Suprapubic skin (tissue), 4 donors: ENCODE results near the gene DTNB. TPM values are rescaled to one million over a fixed set of nuclear protein-coding genes. Genes with fewer than 3 reads are reported as not detected.

Experiments used
- DNase-seq, 2 donors: peaks; one replicate each; pipeline ENCODE4 v3.0.0-alpha.2; 2019; ENCODE audit warnings: low spot score in 2 of 2
- H3K27ac ChIP-seq: fragments of 200-600 bp; sonication (generic); one replicate; pipeline ENCODE4 v1.5.1; 2019
- H3K27me3 ChIP-seq: fragments of 200-600 bp; sonication (generic); one replicate; pipeline ENCODE4 v1.5.1; 2019
- H3K36me3 ChIP-seq: fragments of 200-600 bp; sonication (generic); one replicate; pipeline ENCODE4 v1.5.1; 2019
- H3K4me1 ChIP-seq: fragments of 200-600 bp; sonication (generic); one replicate; pipeline ENCODE4 v1.5.1; 2019
- H3K4me3 ChIP-seq: fragments of 200-600 bp; sonication (generic); one replicate; pipeline ENCODE4 v1.5.1; 2019; ENCODE audit warnings: mild to moderate bottlenecking
- H3K9me3 ChIP-seq: fragments of 200-600 bp; sonication (generic); one replicate; pipeline ENCODE4 v1.5.1; 2019
- CTCF ChIP-seq, 2 donors: fragments of 200-600 bp in 1 of 2; fragments of 450-650 bp in 1 of 2; sonication (generic) in 1 of 2; IDR thresholded peaks; one replicate each; pipeline ENCODE4 v1.5.1; 2016 to 2019; ENCODE audit warnings: antibody characterized with exemption in 2 of 2, mild to moderate bottlenecking in 1 of 2, moderate library complexity in 1 of 2
- EP300 ChIP-seq: sonication (generic); formaldehyde crosslinking; IDR thresholded peaks from one replicate; pipeline ENCODE4 v1.6.1; 2017; ENCODE audit warnings: antibody characterized with exemption
- POLR2A ChIP-seq, 2 donors: fragments of 450-650 bp; IDR thresholded peaks; one replicate each; pipeline ENCODE4 v1.6.1; 2017; ENCODE audit warnings: antibody characterized with exemption in 2 of 2, mild to moderate bottlenecking in 2 of 2, moderate library complexity in 2 of 2
- POLR2AphosphoS5 ChIP-seq, 3 donors: sonication (generic); formaldehyde crosslinking; IDR thresholded peaks; one replicate each; pipeline ENCODE4 v1.6.1; 2017; ENCODE audit warnings: antibody characterized with exemption in 3 of 3
- WGBS: methylation state at CpG from one replicate; pipeline ENCODE4 v1.1.5; 2018; 5-methylcytosine and 5-hydroxymethylcytosine counted together
- total RNA-seq, 4 donors: library from RNA; depleted of rRNA; stranded (reverse); fragments of >200 nt; gene quantifications; one replicate each; pipeline ENCODE4 v1.1.0, GENCODE V29; 2016

Gene DTNB
- total RNA-seq, 4 donors from 2014 or later: 11.8 to 40.1 (median 24.1) TPM

- DNase-seq: no peak
- Histone ChIP-seq H3K27me3 (no peaks in the 10 kb centered on the region), H3K4me1 (peaks cover 4% of the 10 kb centered on the region), H3K4me3 (no peak overlapping the region), H3K9me3 (no peaks in the 10 kb centered on the region), H3K27ac (no peak overlapping the region), H3K36me3 (no peaks in the 10 kb centered on the region)
- no peak for TF ChIP-seq POLR2AphosphoS5 (IDR thresholded peaks at IDR 0.05)
- TF ChIP-seq CTCF (IDR thresholded peaks at IDR 0.05): no peak
- TF ChIP-seq EP300: no peak
- no peak for TF ChIP-seq POLR2A (IDR thresholded peaks at IDR 0.05)
- 89% methylated on average over 10 of the region's 10 CpGs for WGBS
Measured at GRCh38 chr2:25582077-25582830, 91.1 kb downstream of the DTNB start.

DNA sequence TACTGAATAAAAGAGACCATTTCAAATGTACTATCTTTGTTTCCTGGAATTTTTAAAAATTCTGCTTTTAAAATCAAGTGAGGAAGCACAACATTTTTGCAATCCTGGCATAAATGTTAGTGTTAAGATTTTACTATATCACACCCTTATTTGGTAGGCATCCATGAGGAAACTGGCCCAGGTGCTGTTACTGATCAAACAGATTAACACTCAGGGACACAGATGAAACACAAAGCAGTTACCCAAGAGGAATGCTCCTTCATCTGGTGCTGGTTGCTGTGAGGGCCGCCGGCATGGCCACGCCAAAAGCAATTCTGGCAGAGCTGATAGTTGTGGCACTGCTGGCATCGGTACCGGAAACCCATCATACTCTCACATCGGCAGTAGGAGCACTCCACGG, 96.8 kb downstream of the DTNB start:
- Histone ChIP-seq H3K27ac (no peak overlapping the region), H3K9me3 (no peaks in the 10 kb centered on the region), H3K4me3 (no peak overlapping the region), H3K4me1 (peaks cover 7% of the 10 kb centered on the region), H3K36me3 (no peaks in the 10 kb centered on the region), H3K27me3 (no peaks in the 10 kb centered on the region)
- 68% methylated on average over 7 of the region's 7 CpGs for WGBS
- TF ChIP-seq CTCF (IDR thresholded peaks at IDR 0.05) (no peak), EP300 (no peak), POLR2AphosphoS5 (IDR thresholded peaks at IDR 0.05) (no peak), POLR2A (IDR thresholded peaks at IDR 0.05) (no peak)
- DNase-seq: no peak

GRCh38 chr2:25572638-25573037, 100.7 kb downstream of the DTNB start:
- WGBS: 93% methylated on average over 3 of the region's 3 CpGs
- Histone ChIP-seq H3K36me3 (no peaks in the 10 kb centered on the region), H3K9me3 (no peaks in the 10 kb centered on the region), H3K4me3 (no peak overlapping the region), H3K27me3 (no peaks in the 10 kb centered on the region), H3K4me1 (peaks cover 7% of the 10 kb centered on the region), H3K27ac (no peak overlapping the region)
- no peak for TF ChIP-seq EP300
- TF ChIP-seq POLR2A (IDR thresholded peaks at IDR 0.05): no peak
- TF ChIP-seq POLR2AphosphoS5 (IDR thresholded peaks at IDR 0.05): no peak
- TF ChIP-seq CTCF (IDR thresholded peaks at IDR 0.05): no peak
- DNase-seq: no peak

GRCh38 chr2:25570161-25570845, 103.1 kb downstream of the DTNB start:
- 70% methylated on average over 3 of the region's 3 CpGs for WGBS
- H3K27me3 ChIP-seq: no peaks in the 10 kb centered on the region
- no peaks in the 10 kb centered on the region for H3K36me3 ChIP-seq
- H3K27ac ChIP-seq: no peak overlapping the region
- no peak overlapping the region for H3K4me3 ChIP-seq
- TF ChIP-seq POLR2AphosphoS5 (IDR thresholded peaks at IDR 0.05) (no peak), POLR2A (IDR thresholded peaks at IDR 0.05) (no peak)
- no peak for DNase-seq
- H3K9me3 ChIP-seq: no peaks in the 10 kb centered on the region
- no peaks in the 10 kb centered on the region for H3K4me1 ChIP-seq

DNA sequence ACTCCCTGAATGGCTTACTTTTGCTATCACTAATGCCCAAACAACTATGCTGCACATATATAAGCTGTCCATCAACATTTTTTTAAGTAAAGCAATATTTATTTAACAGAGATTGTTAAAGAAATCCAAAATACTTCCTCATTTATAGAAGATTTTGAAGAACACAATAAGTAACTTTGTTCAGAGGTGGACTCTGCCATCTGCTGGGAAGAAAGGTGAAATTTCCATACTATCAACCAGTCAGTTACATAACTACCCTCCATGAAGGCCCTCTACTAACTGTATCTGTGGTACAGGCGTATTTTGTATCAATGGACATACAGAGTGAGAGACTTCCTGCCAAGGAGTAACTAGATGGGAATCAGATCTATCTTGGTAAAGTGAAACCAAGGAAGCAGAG, 106.0 kb downstream of the DTNB start:
- H3K4me1 ChIP-seq: no peaks in the 10 kb centered on the region
- no peak for TF ChIP-seq EP300
- no peak for TF ChIP-seq POLR2A (IDR thresholded peaks at IDR 0.05)
- TF ChIP-seq CTCF (IDR thresholded peaks at IDR 0.05): no peak
- no peak for TF ChIP-seq POLR2AphosphoS5 (IDR thresholded peaks at IDR 0.05)
- no peaks in the 10 kb centered on the region for H3K27me3 ChIP-seq
- 70% methylated on average over 1 of the region's 1 CpG for WGBS
- H3K4me3 ChIP-seq: no peak overlapping the region
- no peaks in the 10 kb centered on the region for H3K9me3 ChIP-seq
- no peak for DNase-seq
- H3K27ac ChIP-seq: no peak overlapping the region
- no peaks in the 10 kb centered on the region for H3K36me3 ChIP-seq
